ENCODE data around the gene MAZ.
A peak's percentile ranks its signal among the peaks of the same experiment; 100 is the strongest.
"Not testable (repeated sequence)": the region's sequence is repeated elsewhere in the genome, so short reads cannot be mapped to it uniquely, and the experiment has no call there.

MAZ gene

GRCh38 chr16:29825145-29826044, 19.1 kb downstream of the MAZ start:
- DNase-seq = no peak

- DNase-seq = no peak
These were observed 20.0 kb downstream of the MAZ start for GRCh38 chr16:29826342-29826695.

- no peak for DNase-seq
These were observed 24.4 kb downstream of the MAZ start for GRCh38 chr16:29830774-29831173.

- no peak for DNase-seq
These were observed 25.2 kb downstream of the MAZ start for GRCh38 chr16:29831490-29831889.

- DNase-seq = not testable (repeated sequence)
These were observed 26.9 kb downstream of the MAZ start for GRCh38 chr16:29833219-29833618.

GRCh38 chr16:29834079-29834478, 27.8 kb downstream of the MAZ start:
- DNase-seq = no peak

- DNase-seq = no peak
These were observed 29.6 kb downstream of the MAZ start for GRCh38 chr16:29835926-29836325.

- no peak for DNase-seq
These were observed 30.3 kb downstream of the MAZ start for GRCh38 chr16:29836623-29837022.

- DNase-seq = no peak
These were observed 31.5 kb downstream of the MAZ start for GRCh38 chr16:29837841-29838240.

- no peak for DNase-seq
These were observed 33.5 kb downstream of the MAZ start for GRCh38 chr16:29839822-29840221.

GRCh38 chr16:29840240-29840639, 33.9 kb downstream of the MAZ start:
- no peak for DNase-seq

GRCh38 chr16:29841631-29842030, 35.3 kb downstream of the MAZ start:
- DNase-seq = no peak

- no peak for DNase-seq
These were observed 36.5 kb downstream of the MAZ start for GRCh38 chr16:29842732-29843346.

- DNase-seq = no peak
These were observed 37.6 kb downstream of the MAZ start for GRCh38 chr16:29843931-29844330.

GRCh38 chr16:29844575-29845331, 38.4 kb downstream of the MAZ start:
- DNase-seq = no peak

- DNase-seq = no peak
These were observed 39.3 kb downstream of the MAZ start for GRCh38 chr16:29845656-29846055.

- peak; percentile 86 for DNase-seq
These were observed 42.3 kb downstream of the MAZ start for GRCh38 chr16:29848420-29849297.

- DNase-seq = no peak
These were observed 43.2 kb downstream of the MAZ start for GRCh38 chr16:29849505-29849904.

- no peak for DNase-seq
These were observed 44.7 kb downstream of the MAZ start for GRCh38 chr16:29850998-29851397.

- no peak for DNase-seq
These were observed 46.3 kb downstream of the MAZ start for GRCh38 chr16:29852654-29853053.

GRCh38 chr16:29854520-29855100, 48.3 kb downstream of the MAZ start:
- DNase-seq = no peak

- no peak for DNase-seq
These were observed 50.9 kb downstream of the MAZ start for GRCh38 chr16:29857133-29857760.

Measured in activated CD4-positive, CD25-positive, alpha-beta regulatory T cell treated with anti-CD3 and anti-CD28 coated beads, Interleukin-2, amount 50 U/mL, for 72 hours (primary cell).